Panc1 (cell line): ENCODE data around the gene ECM1.

Experiments used
- CTCF ChIP-seq: fragments of 450-650 bp; IDR thresholded peaks from 2 replicates; pipeline ENCODE4 v1.5.1; 2017; ENCODE audit warnings: mild to moderate bottlenecking
- POLR2AphosphoS5 ChIP-seq: IDR thresholded peaks from 2 replicates; pipeline ENCODE4 v1.6.1; 2012; ENCODE audit warnings: mild to moderate bottlenecking, low read depth, low read length, moderate library complexity
- REST ChIP-seq, 2 experiments: IDR thresholded peaks; 2 replicates each; pipeline ENCODE4 v1.6.1; 2011 to 2012; ENCODE audit warnings: low read depth in 2 of 2, control low read depth in 1 of 2, low read length in 1 of 2, mild to moderate bottlenecking in 1 of 2, moderate library complexity in 1 of 2; ENCODE audit not compliant: insufficient read depth in 1 of 2
- TCF7L2 ChIP-seq: IDR thresholded peaks from 2 replicates; pipeline ENCODE4 v1.6.1; 2011; ENCODE audit warnings: mild to moderate bottlenecking, low read depth, low read length, inconsistent platforms

- TF ChIP-seq TCF7L2 (no peak), REST (IDR thresholded peaks at IDR 0.05; ENCODE audit: insufficient read depth in 1 of 2, low read depth in 2 of 2, low read length in 1 of 2) (no peak), CTCF (no peak), POLR2AphosphoS5 (peak; percentile 36; the same call in 1 of the 2 replicates)
Measured at GRCh38 chr1:150552128-150552910, 44.4 kb downstream of the ECM1 start.
